ENCODE data around the gene SCGB3A2. TPM values are rescaled to one million over a fixed set of nuclear protein-coding genes. Genes with fewer than 3 reads are reported as not detected.

SCGB3A2 gene, protein sequence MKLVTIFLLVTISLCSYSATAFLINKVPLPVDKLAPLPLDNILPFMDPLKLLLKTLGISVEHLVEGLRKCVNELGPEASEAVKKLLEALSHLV
- not detected for total RNA-seq

DNA sequence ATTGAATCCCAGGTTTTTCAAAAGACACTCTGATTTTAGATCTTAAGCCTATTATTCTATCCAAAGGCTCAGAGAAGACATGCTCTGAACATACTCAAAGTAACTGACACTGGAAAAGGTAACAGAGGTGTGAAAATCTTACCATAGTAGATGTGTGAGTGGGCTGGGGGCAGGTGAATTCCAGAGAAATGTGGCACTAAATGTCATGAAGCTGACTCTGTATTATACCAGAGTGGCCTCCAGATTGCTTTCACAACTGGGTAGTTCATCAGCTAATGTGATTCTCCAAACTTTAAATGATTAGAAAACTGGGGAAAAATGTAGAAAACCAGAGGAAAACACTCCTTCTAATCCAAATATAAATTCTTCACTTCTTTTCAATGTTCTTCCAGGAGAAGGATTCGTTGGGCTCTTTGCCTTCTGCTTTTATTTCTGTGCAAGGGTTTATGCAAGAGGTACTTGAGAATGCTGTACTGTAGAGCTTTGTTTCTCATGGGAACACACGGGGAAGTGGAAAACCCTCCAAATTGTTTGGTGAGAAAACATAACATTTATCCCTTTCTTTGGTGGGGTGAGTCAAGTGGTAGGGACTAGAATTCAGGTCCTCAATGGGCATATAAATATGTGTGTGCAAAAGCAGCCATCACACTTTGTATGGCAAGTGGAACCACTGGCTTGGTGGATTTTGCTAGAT lies at the start of gene SCGB3A2:
Gene SCGB3A2 (plus strand): TSS at position 646 of the 694 bp plus-strand sequence. CDS start 93 bp downstream, outside the sequence.
- Histone ChIP-seq H3K4me3 (no peak within 1 kb of the TSS), H3K4me1 (no peaks in the 10 kb centered on the region), H3K27me3 (no peaks in the 10 kb centered on the region), H3K36me3 (no peaks in the 10 kb centered on the region), H3K9me3 (no peaks in the 10 kb centered on the region), H3K27ac (replicated peaks in 1 of 4) (no peak within 1 kb of the TSS)
- TF ChIP-seq POLR2AphosphoS5 (IDR thresholded peaks at IDR 0.05) (no peak), CTCF (IDR thresholded peaks at IDR 0.05) (no peak), POLR2A (IDR thresholded peaks at IDR 0.05; ENCODE audit: low read depth) (no peak), EP300 (IDR thresholded peaks at IDR 0.05) (no peak)
- intact Hi-C loops (cut with DNase I): no loop called here
- DNase-seq (ENCODE audit: extremely low spot score): no peak
- WGBS: 81% methylated on average over 2 of the region's 2 CpGs

DNA sequence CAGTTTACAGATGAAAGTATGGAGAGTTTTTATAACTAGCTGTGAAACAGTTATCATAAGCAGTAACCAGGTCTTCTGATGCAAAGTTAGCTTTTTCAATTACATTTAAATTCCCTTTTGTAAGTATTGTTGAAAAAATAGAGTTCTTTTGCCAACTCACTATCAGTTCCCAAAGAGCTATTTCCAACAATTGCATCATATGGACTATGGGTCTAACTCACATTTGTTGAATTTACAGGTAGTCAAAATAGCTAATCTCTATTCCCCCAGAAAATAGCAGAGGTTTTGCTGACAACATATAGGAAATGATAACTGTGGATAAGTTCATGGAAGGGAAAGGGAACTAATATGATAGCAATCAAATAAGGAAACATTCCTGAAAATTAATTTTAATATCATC lies 48.5 kb upstream of the SCGB3A2 start:
- intact Hi-C loops (cut with DNase I): no loop called here
- H3K4me1 ChIP-seq: no peaks in the 10 kb centered on the region

GRCh38 chr5:147831465-147831864 lies 47.0 kb upstream of the SCGB3A2 start, which contains the start of gene SPINK1:
Gene SPINK1, minus strand, starts transcription at chr5:147831671. Its CDS starts 94 bp downstream, at chr5:147831577.
- 92% methylated on average over 3 of the region's 3 CpGs for WGBS
- intact Hi-C loops (cut with DNase I): no loop called here
- TF ChIP-seq POLR2AphosphoS5 (IDR thresholded peaks at IDR 0.05): no peak
- TF ChIP-seq EP300 (IDR thresholded peaks at IDR 0.05): no peak
- TF ChIP-seq POLR2A (IDR thresholded peaks at IDR 0.05; ENCODE audit: low read depth): no peak
- no peak for TF ChIP-seq CTCF (IDR thresholded peaks at IDR 0.05)

More for the DNA sequence above, 48.5 kb upstream of the SCGB3A2 start:
- Histone ChIP-seq H3K27me3 (no peaks in the 10 kb centered on the region), H3K9me3 (no peaks in the 10 kb centered on the region), H3K4me3 (no peak overlapping the region), H3K36me3 (no peaks in the 10 kb centered on the region), H3K27ac (replicated peaks in 1 of 4) (no peak overlapping the region)
- TF ChIP-seq CTCF (IDR thresholded peaks at IDR 0.05): no peak
- no peak for TF ChIP-seq EP300 (IDR thresholded peaks at IDR 0.05)
- no peak for TF ChIP-seq POLR2AphosphoS5 (IDR thresholded peaks at IDR 0.05)
- no peak for TF ChIP-seq POLR2A (IDR thresholded peaks at IDR 0.05; ENCODE audit: low read depth)
- no peak for DNase-seq (ENCODE audit: extremely low spot score)

GRCh38 chr5:147832541-147832940 lies 46.0 kb upstream of the SCGB3A2 start:
- WGBS: 91% methylated on average over 1 of the region's 1 CpG
- no peak for DNase-seq (ENCODE audit: extremely low spot score)
- Histone ChIP-seq H3K9me3 (no peaks in the 10 kb centered on the region), H3K27me3 (no peaks in the 10 kb centered on the region), H3K4me3 (no peak overlapping the region), H3K4me1 (no peaks in the 10 kb centered on the region), H3K27ac (replicated peaks in 1 of 4) (no peak overlapping the region), H3K36me3 (no peaks in the 10 kb centered on the region)
- no peak for TF ChIP-seq CTCF (IDR thresholded peaks at IDR 0.05)
- no peak for TF ChIP-seq EP300 (IDR thresholded peaks at IDR 0.05)
- no peak for TF ChIP-seq POLR2A (IDR thresholded peaks at IDR 0.05; ENCODE audit: low read depth)
- TF ChIP-seq POLR2AphosphoS5 (IDR thresholded peaks at IDR 0.05): no peak
- intact Hi-C loops (cut with DNase I): no loop called here

More at GRCh38 chr5:147831465-147831864, 47.0 kb upstream of the SCGB3A2 start, which contains the start of gene SPINK1:
- no peak within 1 kb of the TSS for H3K4me3 ChIP-seq
- no peaks in the 10 kb centered on the region for H3K4me1 ChIP-seq
- DNase-seq (ENCODE audit: extremely low spot score): no peak
- H3K27me3 ChIP-seq: no peaks in the 10 kb centered on the region
- no peaks in the 10 kb centered on the region for H3K9me3 ChIP-seq
- no peaks in the 10 kb centered on the region for H3K36me3 ChIP-seq
- no peak within 1 kb of the TSS for H3K27ac ChIP-seq (replicated peaks in 1 of 4)
